T-helper 2 cell treated with Interferon-gamma antibody and Interleukin-4, amounts not matched to agents 100 ng/mL and 5 ng/mL, for 36 hours (primary cell): Measurements from ENCODE around the gene MYF5. TPM values are rescaled to one million over a fixed set of nuclear protein-coding genes. Genes with fewer than 3 reads are reported as not detected.

Source experiments
- intact Hi-C: fragments of 100-400 bp; cut with micrococcal nuclease; formaldehyde crosslinking; loops from one replicate; pipeline ENCODE4 v1.15.1; 2023
- total RNA-seq: library from RNA; stranded (reverse); gene quantifications from 2 replicates; pipeline ENCODE4 v1.2.3, GENCODE V29; 2022

Gene MYF5
- total RNA-seq, 1 donor from 2014 or later = not detected

DNA sequence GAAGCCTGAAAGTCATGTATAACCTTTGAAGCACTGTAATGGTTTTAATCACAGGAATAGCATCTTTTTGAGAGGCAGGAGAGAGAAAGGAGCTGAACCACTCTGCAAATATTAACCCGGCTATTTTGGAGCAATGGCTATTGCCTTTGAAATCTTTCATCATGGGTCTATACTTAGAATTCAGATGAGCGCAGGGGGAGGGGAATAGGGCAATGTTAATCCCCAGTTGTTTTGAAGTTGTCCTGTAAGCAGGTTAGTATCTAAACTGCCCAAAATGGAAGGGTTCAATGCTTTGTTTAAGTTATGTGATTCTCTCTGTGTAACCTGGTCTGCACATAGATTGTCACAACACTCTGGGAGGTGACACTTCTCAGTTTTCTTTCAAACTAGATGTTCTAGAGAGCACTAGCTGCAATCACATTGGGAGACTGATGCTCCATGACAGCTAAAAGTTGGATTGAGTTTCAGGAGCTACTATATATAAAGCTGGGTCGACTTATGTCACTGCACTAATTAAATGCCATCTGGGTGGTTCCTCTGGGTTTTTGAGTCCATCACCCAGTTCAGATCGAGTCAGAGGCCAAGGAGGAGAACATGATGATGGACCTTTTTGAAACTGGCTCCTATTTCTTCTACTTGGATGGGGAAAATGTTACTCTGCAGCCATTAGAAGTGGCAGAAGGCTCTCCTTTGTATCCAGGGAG lies 9.4 kb upstream of the MYF5 start, which contains the start of gene MYF6:
Gene MYF6 (plus strand): TSS at position 509 of the 704 bp plus-strand sequence. CDS start 86 bp downstream, at position 595.
- intact Hi-C loops = no loop called here

DNA sequence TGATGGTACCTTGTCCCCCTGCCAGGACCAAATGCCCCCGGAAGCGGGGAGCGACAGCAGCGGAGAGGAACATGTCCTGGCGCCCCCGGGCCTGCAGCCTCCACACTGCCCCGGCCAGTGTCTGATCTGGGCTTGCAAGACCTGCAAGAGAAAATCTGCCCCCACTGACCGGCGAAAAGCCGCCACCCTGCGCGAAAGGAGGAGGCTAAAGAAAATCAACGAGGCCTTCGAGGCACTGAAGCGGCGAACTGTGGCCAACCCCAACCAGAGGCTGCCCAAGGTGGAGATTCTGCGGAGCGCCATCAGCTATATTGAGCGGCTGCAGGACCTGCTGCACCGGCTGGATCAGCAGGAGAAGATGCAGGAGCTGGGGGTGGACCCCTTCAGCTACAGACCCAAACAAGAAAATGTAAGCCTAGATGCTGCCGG lies 8.9 kb upstream of the MYF5 start:
- intact Hi-C loops = no loop called here

DNA sequence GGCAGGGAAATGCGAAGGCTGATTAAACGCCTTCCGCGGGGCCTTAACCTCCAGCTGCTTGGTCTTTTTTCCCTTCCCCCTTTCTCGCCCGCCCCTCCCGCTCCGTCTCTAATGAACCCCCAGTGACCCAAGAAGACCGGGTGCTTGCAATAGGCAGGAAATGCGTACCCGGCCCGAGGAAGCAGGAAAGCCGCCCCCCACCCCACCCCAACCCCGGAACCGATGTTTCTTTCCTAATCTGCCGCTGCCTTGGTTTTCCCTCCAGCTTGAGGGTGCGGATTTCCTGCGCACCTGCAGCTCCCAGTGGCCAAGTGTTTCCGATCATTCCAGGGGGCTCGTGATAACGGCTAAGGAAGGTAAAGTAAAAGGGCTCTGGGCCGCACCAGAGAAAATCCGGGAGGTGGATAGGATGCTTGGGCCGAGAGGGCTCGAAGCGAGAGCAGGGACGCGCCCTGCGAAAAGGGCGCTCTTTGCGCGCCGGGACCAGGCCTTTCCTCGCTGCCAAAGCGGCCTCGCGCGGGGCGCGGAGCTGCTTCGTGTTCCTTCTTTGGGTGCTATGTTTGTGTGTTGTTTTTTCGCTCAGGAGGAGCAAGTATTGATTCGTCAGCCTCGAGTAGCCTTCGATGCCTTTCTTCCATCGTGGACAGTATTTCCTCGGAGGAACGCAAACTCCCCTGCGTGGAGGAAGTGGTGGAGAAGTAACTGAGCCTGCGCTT lies 8.3 kb upstream of the MYF5 start:
- intact Hi-C loops = no loop called here

DNA sequence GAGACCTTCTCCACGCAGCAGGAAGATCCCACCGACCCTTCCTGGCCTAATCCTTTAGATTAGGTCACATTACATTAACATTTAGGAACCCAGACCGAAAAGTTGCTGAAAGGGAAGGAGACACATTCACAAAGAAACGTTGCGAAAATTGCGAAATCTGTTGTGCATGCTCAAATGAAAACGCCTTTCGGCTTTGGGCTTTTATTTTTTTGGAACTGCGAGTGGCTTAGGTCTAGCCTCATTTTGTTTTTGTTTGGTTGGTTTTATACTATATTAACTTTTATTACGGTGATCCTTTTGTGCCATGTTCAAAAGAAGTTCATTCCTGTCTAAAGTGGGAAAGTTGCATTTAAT lies 7.8 kb upstream of the MYF5 start:
- intact Hi-C loops = no loop called here

DNA sequence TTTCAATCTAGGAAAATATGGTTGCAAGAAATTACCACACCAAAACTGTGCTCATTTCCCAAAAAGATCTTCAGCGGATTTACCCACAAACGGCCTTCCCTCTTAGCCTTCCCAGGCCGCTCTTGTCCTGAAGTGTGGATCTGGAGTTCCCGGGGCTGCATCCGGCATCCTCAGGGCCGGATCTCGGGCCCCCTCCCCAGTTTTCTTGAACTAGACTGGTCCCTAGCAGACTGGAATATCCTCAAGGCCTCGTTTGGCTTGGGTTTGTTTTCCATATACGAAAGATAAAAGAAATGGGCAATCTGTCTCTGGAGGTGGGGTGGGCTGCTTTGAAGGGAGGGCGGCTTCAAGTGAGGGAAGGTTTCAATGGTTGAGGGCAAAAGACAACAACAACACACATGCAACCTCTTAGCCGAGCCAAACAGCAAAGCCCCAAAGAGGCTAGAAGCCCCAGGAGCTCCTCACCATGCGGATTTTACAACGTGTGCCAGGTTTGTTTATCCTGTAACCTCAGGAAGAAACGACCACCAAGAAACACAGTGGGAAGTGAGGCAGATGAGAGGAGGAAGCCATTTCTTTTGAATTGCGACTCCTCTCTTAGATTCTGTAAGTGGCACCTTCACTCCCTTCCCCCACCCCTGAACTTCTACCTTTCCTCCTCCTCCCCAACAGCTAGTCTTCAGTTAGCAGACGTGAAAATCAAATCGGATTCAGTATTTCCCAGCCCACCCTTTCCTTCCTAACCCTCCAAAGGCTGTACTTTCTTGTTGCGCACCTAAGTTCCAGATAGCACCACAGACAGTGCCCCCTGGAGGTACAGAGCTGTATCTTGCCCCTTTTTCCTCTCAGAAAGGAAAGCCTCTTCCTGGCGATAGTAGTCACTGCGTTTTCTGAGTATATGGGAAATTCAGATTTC lies 6.6 kb upstream of the MYF5 start:
- intact Hi-C loops = no loop called here

DNA sequence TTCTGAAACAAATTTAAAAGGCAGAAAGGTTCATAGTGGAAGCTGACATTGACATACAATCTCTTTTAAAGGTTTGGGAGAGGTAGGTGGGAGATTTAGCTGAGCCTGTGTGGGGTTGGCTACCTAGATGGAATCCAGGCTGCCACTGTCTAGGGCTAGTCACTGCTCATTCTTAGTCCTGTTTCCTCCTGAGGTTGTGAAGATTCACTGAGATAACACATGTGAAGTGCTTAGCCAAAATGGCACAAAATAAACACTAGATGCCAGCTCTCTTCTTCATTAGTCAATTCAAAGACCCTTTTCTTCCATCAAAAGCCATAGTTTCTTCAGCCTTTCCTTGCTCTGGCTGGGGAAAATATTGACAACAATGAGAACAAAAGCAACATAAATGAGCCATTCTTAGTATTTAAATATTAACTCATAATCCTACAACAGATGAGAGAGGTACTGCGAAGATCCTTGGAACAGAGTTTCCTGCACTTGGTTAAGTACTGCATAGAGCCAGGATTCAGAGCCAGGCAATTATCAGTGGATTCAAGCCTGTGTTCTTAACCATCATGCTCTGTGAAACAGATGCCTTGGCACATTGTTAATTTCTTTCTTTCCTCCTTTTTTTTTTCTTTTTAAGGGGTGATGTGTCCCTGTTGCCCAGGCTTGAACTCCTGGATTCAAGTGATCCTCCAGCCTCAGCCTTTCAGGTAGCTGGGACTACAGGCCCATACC lies 5.8 kb upstream of the MYF5 start:
- intact Hi-C loops = no loop called here

DNA sequence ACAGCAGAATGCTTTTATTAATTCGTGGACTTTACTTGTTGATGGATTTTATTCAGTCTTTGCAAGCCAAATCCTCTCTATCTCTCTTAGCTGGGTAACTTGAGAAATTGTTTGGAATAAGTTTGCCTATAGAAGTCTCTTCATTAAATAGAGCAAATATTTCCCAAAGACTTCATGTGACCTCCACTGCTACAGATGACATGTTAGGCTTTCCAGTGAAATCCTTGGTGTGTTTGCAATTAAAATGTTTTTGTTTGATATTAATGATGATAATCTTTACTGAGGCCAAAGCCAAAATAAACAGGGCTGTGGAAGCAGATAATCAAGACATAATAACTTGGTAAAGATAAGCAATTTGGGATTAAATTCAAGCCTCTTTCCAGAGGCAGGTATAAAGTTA lies 4.8 kb upstream of the MYF5 start:
- intact Hi-C loops = no loop called here

DNA sequence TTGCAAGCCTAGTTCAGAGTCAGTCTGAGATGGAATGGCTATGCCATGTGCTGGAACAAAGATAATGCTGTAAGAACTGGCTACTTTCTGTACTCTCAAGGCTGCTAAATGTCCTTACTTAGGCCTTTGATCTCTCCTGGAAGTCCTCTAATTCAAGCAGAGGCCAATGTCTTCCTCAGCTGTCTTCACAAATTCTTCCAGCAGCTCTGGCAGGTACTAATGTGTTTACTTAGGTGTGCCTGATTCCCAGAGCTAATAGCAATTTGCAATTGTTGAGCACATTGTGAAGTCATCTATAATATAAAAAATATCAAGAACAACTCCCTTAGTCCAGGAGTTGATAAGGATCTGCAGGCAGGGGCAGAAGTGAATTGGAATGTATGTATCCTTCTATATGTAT lies 3.8 kb upstream of the MYF5 start:
- intact Hi-C loops = no loop called here

DNA sequence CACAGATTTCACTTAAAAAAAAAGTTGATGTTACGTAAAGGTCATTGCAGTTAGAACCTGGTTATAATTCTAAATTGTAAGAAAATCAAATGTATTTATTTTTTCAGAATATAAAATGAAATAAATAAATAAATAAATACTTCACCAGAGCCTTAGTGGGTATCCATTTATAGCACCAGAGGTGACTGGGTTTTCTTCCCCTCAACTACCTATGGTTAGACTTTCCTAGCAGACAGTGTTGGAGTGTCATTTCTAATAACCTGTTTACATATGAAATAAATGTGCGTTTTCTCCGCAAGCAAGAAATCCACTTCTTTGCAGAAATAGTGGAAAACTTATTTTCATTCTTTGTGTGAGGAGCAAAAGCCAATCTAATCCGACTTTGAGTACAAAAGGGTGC lies 3.3 kb upstream of the MYF5 start:
- intact Hi-C loops = no loop called here

DNA sequence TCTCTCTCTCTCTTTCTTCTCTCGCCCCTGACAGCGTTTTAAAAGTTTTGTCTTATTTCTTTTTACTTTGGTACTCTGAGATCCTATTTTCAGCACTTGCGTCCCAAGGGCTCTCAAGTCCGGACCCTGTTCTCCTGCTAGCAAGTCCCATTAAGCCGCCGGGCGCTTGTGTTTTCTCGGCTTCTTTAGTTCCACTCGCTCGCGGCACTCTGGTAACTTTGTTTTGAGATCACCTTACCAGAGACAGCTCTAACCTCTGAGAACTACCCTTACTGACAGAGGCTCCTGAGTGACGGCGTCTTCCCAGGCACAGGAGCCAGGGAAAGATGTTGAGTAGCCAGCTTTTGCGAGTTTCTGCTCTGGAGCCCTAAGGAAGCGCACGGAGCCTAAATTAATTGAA lies 2.7 kb upstream of the MYF5 start:
- intact Hi-C loops = no loop called here

DNA sequence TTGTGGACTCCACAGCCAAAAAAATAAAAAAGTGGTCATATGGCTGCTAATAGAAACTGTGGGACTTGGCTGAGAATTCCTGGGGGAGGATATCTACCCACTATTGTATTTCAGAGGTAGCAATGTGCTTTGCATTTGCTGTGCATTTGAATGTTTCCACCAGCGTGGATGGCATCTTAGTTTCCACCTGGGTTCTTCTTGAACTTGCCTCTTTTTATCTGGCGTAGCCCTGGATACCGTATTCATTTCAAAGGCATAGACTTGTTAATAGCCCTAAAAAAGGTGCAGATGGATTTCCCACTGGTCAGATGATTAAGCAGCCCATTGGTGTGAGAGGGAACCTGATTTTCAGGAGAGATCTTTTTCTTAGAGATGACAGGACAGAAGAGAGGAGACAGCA lies 1.9 kb upstream of the MYF5 start:
- intact Hi-C loops = no loop called here

DNA sequence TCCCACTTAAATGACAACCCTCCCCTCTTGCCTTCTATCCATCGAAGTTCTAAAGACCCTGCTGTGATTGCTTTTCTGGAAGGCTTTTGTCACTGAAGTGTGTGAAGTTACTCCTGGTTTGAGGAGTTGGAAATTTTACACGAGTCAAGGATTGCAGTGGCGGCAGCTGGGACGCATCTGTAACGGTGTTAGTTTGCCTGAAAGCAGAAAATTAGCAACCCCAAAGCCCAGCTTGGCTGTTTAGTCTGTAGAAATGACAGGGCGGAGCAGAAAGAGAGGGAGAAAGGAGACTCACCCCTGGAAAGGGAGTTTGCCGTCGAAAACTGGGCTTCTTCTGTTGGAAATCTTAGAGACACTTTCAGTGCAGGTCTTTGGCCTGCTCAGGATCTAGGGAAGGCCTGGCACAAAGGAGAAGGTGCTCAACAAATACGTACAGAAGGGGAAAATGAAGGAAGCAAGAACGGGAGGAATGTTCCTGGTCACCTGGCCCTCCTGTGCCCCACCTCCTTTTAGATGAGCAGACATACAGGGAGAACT lies 931 bp upstream of the MYF5 start:
- intact Hi-C loops = no loop called here

DNA sequence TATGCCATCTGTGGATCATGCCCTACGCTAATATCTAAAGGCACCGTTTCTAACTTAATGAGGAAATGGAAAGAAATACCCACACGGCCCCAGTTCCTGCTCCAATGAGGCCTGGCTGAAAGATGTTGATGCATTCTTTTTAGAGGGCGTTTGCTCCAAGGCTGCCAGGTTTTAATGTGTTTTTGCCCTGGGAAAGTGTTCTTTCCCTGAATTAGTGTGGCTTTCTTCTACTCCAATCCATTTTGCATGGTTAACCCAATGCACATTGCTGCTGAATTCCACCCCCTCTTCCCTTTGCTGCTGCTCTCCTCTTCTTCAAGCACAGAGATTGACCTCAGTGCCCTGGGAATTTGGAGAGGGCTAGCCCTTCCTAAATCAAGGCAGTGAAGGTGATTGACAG lies 1.1 kb downstream of the MYF5 start:
- intact Hi-C loops = no loop called here

DNA sequence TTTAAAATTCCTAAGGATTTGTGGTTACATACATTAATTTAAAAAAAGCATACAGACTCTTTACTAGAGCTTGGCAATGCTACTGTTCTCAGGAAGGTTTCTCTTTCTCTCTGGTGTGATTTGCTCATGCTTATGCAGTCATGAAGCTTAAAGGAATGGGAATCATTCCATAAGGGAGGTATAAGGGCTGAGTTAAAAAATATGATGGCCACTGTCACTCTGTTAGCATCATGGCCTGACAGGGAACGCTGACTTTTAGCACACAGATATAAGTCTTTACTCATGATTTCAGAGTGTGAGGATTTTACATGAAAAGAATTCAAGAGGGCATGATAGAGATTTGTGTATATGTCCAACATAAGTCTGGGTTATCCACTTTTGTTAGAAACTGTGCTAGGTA lies 3.8 kb downstream of the MYF5 start:
- intact Hi-C loops = no loop called here

DNA sequence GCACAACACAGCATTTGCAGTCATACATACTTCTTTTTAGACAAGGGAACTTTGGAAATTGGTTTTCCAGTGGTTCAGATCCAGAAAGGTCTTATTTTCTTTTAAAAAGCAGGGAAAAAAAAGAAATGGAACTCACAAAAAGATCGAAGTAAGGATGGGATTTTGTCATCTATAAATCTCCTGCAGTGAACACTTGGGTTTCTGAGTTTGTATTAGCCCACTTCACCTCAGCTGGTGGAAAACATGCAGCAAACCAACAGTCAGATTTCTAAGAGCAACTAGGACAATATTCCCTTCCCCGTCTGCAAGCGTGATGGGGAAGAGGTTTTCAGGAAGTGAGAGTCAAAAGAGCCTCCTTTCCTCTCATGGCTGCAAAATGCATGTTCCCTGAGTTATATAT lies 4.6 kb downstream of the MYF5 start:
- intact Hi-C loops = no loop called here

DNA sequence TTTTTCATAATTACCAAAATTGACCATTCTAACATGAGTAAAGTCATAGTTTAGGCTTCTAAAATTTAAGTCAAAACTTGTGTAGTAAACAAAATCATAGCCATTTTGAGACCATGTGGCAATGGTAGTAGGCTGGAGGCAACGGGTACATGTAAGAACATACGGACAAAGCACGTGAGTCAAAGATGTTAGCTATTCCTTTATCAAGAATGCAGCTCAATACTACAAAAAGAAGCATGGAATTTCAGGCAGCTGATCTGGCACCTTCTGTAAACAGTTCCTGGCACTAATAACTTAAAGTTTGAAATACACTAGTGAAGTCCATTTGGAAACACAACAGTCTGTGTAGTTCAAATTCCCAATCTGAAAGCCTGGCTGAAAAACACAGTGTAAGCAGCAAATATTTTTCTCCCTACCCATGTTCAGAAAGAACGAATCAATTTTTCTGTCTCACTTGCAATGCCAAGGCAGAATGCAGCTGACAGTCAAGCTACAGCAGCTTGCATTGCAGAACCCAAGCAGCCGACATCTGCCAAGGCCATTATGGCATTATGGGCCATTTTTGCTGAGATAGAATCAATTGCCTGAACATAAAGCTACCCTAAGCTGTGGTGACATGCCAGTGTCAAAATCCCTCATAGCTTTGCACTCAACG lies 29.3 kb downstream of the MYF5 start:
- intact Hi-C loops = no loop called here

DNA sequence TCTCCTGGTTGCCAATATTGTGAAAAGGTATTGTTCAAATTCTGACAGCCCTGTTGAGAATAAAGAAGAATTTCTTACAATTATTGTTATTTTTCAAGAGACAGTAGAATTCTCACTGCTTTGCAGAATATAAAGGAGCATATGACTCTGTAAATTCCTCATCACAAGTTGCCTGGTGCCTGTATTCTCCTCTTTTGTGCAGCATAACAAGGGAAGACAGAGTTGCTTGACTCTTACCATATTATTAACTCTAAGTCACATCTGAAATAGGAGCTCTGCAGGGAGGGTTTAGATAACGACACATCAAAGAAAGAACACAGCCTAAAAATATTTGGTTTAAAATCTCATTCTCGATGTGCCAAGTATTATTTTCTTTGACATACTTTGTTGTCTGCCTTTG lies 31.1 kb downstream of the MYF5 start:
- intact Hi-C loops = no loop called here

DNA sequence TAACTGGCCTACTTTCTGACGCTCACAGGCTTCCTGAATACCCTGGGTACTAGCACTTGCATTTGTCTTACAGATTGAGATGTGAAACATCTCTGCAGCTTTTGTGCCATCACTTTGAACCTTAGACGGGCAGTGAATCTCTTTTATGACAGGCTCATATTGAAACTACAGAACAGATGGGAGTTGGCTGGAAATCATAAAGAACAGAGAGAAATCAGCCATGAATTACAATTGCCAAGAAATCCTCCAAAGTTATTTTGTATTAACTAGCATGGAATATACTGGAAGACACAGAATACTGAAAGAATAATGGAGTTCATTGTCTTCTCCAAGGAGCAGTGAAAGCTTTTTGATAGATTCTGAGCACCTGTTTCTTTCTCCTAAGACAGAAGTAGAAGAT lies 32.7 kb downstream of the MYF5 start:
- intact Hi-C loops = no loop called here

DNA sequence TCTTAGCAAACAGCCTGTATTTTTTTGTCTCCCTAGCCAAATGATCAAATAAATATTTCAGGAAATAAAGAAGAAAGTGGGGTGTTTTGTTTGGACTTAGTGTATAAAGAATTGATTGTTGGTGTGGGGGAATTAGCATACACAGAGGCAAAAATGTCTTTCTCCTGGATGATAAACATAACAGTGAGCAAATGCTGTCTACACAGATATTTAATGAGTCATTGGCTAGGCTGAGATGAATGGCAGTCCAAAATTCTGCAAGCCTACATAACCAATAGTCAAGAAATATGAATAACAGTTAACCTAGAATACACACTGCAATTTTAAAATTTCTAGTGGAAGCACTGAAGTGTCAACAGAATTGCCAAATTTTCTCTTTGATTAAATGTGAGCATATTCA lies 35.8 kb downstream of the MYF5 start:
- intact Hi-C loops = no loop called here

DNA sequence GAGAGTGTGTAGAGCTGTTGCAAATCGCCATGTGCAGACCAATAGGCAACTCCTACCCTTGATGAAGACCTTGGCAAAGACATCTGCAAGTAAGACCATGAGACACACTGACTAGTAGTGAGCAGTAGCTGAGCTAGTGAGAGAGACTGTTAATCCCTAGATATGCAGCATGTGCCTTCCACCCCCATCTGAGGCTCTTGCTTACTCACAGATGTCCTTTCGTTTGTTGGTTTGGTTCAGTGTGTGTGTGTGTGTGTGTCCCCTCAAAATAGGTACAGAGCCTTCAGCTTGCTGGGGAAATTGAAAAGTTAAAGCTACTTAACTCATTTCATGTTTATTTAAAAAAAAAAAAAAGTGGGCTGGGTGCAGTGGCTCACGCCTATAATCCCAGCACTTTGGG lies 37.6 kb downstream of the MYF5 start:
- intact Hi-C loops = no loop called here

DNA sequence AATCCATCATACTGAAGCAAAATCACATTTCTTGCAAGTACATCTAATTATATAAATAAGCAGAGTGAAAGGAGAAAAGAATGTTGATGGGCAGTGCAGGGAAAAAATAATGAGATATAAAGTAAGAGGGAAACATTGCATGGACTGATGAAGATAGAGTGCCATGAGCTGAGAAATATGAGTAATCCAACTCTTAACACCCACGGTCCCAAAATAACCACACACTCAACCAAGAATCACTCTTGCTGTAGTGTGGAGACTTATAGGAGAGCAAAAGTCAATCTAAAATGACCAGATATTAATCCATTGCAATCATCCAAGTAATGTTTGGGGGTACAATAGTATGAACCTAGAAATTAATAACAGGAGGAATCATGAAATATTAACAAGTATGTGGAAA lies 40.2 kb downstream of the MYF5 start:
- intact Hi-C loops = no loop called here
